Skeletal muscle satellite cell (primary cell): ENCODE measurements around the gene CLEC4F.
A peak's percentile ranks its signal among the peaks of the same experiment; 100 is the strongest.

Experiments used
- H3K27me3 ChIP-seq: 2 replicates; pipeline ENCODE4 v1.7.0; 2013; ENCODE audit warnings: low read length; ENCODE audit not compliant: control insufficient read depth, insufficient read depth
- H3K36me3 ChIP-seq: 2 replicates; pipeline ENCODE4 v1.7.0; 2013; ENCODE audit warnings: mild to moderate bottlenecking, control low read depth, low read length; ENCODE audit not compliant: insufficient read depth
- H3K4me1 ChIP-seq: 2 replicates; pipeline ENCODE4 v1.7.0; 2013; ENCODE audit warnings: low read length; ENCODE audit not compliant: control insufficient read depth, insufficient read depth
- H3K4me2 ChIP-seq: 2 replicates; pipeline ENCODE4 v1.7.0; 2013; ENCODE audit warnings: mild to moderate bottlenecking, low read length
- H3K4me3 ChIP-seq: 2 replicates; pipeline ENCODE4 v1.7.0; 2013; ENCODE audit warnings: low read length
- H3K9ac ChIP-seq: 2 replicates; pipeline ENCODE4 v1.7.0; 2013; ENCODE audit warnings: mild to moderate bottlenecking, low read depth, low read length, moderate library complexity
- H3K9me3 ChIP-seq: replicated peaks from 2 replicates; pipeline ENCODE4 v1.7.0; 2013; ENCODE audit warnings: mild to moderate bottlenecking, control low read depth, low read length

Gene CLEC4F

GRCh38 chr2:70779491-70779890 lies 40.9 kb downstream of the CLEC4F start:
- H3K36me3 ChIP-seq: no peaks in the 10 kb centered on the region
- no peak overlapping the region for H3K4me3 ChIP-seq
- no peaks in the 10 kb centered on the region for H3K9me3 ChIP-seq
- no peak overlapping the region for H3K4me2 ChIP-seq
- no peaks in the 10 kb centered on the region for H3K4me1 ChIP-seq
- peaks cover 19% of the 10 kb centered on the region for H3K27me3 ChIP-seq
- no peak overlapping the region for H3K9ac ChIP-seq

- Histone ChIP-seq H3K27me3 (peaks cover 27% of the 10 kb centered on the region), H3K36me3 (no peaks in the 10 kb centered on the region), H3K4me2 (no peak overlapping the region), H3K9me3 (no peaks in the 10 kb centered on the region), H3K9ac (no peak overlapping the region), H3K4me1 (no peaks in the 10 kb centered on the region), H3K4me3 (no peak overlapping the region)
Observed at GRCh38 chr2:70778676-70779075, 41.7 kb downstream of the CLEC4F start.

GRCh38 chr2:70777450-70777849 lies 42.9 kb downstream of the CLEC4F start:
- Histone ChIP-seq H3K9ac (no peak overlapping the region), H3K4me1 (no peaks in the 10 kb centered on the region), H3K27me3 (peaks cover 26% of the 10 kb centered on the region), H3K9me3 (no peaks in the 10 kb centered on the region), H3K36me3 (no peaks in the 10 kb centered on the region), H3K4me3 (no peak overlapping the region), H3K4me2 (no peak overlapping the region)

GRCh38 chr2:70776266-70776665 lies 44.1 kb downstream of the CLEC4F start:
- Histone ChIP-seq H3K9me3 (no peaks in the 10 kb centered on the region), H3K36me3 (no peaks in the 10 kb centered on the region), H3K9ac (no peak overlapping the region), H3K4me1 (no peaks in the 10 kb centered on the region), H3K4me2 (no peak overlapping the region), H3K27me3 (peaks cover 33% of the 10 kb centered on the region), H3K4me3 (no peak overlapping the region)

- no peak overlapping the region for H3K4me3 ChIP-seq
- no peaks in the 10 kb centered on the region for H3K4me1 ChIP-seq
- H3K9ac ChIP-seq: no peak overlapping the region
- H3K27me3 ChIP-seq: peaks cover 39% of the 10 kb centered on the region
- H3K4me2 ChIP-seq: no peak overlapping the region
- no peaks in the 10 kb centered on the region for H3K9me3 ChIP-seq
- no peaks in the 10 kb centered on the region for H3K36me3 ChIP-seq
Observed at GRCh38 chr2:70775141-70775540, 45.3 kb downstream of the CLEC4F start.

GRCh38 chr2:70772486-70773155 lies 47.8 kb downstream of the CLEC4F start:
- Histone ChIP-seq H3K9me3 (no peaks in the 10 kb centered on the region), H3K4me3 (no peak overlapping the region), H3K4me1 (no peaks in the 10 kb centered on the region), H3K9ac (no peak overlapping the region), H3K36me3 (no peaks in the 10 kb centered on the region), H3K4me2 (no peak overlapping the region), H3K27me3 (peaks cover 60% of the 10 kb centered on the region)

- Histone ChIP-seq H3K9ac (no peak overlapping the region), H3K36me3 (no peaks in the 10 kb centered on the region), H3K9me3 (no peaks in the 10 kb centered on the region), H3K4me1 (no peaks in the 10 kb centered on the region), H3K27me3 (peaks cover 72% of the 10 kb centered on the region), H3K4me3 (no peak overlapping the region), H3K4me2 (no peak overlapping the region)
Observed at GRCh38 chr2:70771446-70771845, 49.0 kb downstream of the CLEC4F start.

GRCh38 chr2:70769450-70769849 lies 50.9 kb downstream of the CLEC4F start:
- Histone ChIP-seq H3K4me2 (no peak overlapping the region), H3K4me3 (no peak overlapping the region), H3K27me3 (peaks cover 71% of the 10 kb centered on the region), H3K36me3 (no peaks in the 10 kb centered on the region), H3K4me1 (no peaks in the 10 kb centered on the region), H3K9ac (no peak overlapping the region), H3K9me3 (no peaks in the 10 kb centered on the region)

GRCh38 chr2:70768590-70769085 lies 51.8 kb downstream of the CLEC4F start:
- Histone ChIP-seq H3K9ac (no peak overlapping the region), H3K9me3 (no peaks in the 10 kb centered on the region), H3K4me2 (no peak overlapping the region), H3K4me3 (no peak overlapping the region), H3K36me3 (no peaks in the 10 kb centered on the region), H3K27me3 (peaks cover 67% of the 10 kb centered on the region), H3K4me1 (no peaks in the 10 kb centered on the region)

GRCh38 chr2:70767699-70768589 lies 52.5 kb downstream of the CLEC4F start, which contains the start of gene ADD2:
TSS of gene ADD2 (minus strand) at chr2:70768200. CDS start at chr2:70706408, 61,792 bp downstream.
- no peak within 1 kb of the TSS for H3K9ac ChIP-seq
- H3K4me2 ChIP-seq: peak within 1 kb of the TSS; percentile 67
- H3K4me3 ChIP-seq: no peak within 1 kb of the TSS
- H3K9me3 ChIP-seq: no peaks in the 10 kb centered on the region
- H3K27me3 ChIP-seq: peaks cover 67% of the 10 kb centered on the region
- H3K4me1 ChIP-seq: no peaks in the 10 kb centered on the region
- H3K36me3 ChIP-seq: no peaks in the 10 kb centered on the region

GRCh38 chr2:70767079-70767698 lies 53.2 kb downstream of the CLEC4F start:
- H3K4me1 ChIP-seq: no peaks in the 10 kb centered on the region
- H3K9ac ChIP-seq: no peak overlapping the region
- H3K4me2 ChIP-seq: no peak overlapping the region
- no peak overlapping the region for H3K4me3 ChIP-seq
- H3K27me3 ChIP-seq: peaks cover 64% of the 10 kb centered on the region
- H3K36me3 ChIP-seq: no peaks in the 10 kb centered on the region
- H3K9me3 ChIP-seq: no peaks in the 10 kb centered on the region
